Hematopoietic multipotent progenitor cell treated with erythropoietin and hydrocortisone succinate and interleukin-3 and kit ligand, for 6 days (in vitro differentiated cells): ENCODE measurements around the gene XPO6.

ENCODE experiments used
- DNase-seq: peaks from one replicate; pipeline ENCODE4 v3.0.0-alpha.2; 2015

Gene XPO6

DNA sequence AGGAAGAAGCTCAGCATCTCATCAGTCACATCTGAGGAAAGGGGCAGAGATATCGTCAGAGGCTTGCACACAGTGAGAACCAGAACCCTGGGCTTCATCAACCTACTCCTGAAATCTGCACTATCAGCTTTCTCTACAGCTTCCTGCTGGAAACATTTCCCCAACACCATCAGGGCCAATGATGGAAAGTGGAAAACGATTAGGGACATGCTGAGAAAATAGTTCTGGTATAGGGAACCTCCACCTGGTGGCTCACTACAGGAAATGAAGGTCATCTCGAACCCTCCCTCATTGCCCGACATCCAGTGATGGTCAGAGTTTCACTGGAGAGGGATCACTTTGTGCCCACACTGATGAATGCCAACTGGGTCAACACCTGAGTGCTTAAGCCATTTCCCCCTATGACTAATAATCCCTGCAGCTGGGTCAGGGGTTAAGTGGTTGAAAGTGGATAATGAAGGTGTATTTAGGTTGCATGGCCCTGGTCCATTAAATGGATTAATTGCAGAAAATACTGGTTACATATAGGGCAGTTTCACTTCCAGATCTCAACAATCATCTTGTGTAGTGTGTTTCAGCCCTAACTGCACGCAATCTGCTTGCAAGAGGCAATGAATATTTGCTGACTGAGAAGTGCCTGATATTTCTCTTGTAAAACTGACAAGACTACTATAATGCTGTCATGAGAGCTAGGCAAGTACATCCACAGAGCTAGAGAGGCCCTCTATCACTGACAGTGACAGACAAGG lies 105.1 kb downstream of the XPO6 start:
- no peak for DNase-seq

DNA sequence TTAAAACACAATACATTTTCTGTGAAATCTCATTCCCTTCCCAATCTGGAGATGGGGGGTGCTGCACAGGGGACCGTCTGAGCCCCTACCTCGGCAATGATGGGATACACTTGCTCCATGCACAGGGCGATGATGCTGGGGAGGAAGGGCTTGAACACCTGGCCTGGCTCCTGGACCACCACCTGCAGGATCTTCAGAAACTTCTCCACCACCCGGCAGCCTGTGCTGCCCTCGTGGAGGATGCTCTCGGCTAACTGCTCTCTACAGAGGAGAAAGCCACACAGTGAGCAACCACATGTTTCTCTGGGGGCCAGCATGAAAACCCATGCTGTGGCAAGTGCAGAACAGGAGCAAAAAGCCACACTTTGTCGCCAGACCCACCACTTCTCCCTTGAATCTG lies 105.8 kb downstream of the XPO6 start:
- DNase-seq = no peak

DNA sequence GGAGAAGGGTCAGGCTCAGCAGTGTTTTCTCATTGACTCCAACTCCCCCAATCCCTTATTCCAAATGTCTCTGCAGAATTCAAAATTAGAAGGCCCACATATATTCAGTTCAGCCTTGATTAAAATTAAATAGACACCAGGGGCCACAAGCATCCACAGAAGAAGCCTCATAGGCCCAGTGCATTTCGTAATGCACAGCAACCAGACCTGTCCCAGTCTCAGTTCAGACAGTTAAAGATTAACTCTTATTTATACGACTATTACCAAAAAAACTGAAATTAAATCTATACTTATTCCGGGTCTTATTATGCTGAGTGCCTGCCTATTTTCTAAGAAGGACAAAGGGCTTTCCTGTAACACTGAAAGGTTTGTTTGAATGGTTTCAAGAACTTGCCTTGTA lies 106.5 kb downstream of the XPO6 start:
- no peak for DNase-seq

DNA sequence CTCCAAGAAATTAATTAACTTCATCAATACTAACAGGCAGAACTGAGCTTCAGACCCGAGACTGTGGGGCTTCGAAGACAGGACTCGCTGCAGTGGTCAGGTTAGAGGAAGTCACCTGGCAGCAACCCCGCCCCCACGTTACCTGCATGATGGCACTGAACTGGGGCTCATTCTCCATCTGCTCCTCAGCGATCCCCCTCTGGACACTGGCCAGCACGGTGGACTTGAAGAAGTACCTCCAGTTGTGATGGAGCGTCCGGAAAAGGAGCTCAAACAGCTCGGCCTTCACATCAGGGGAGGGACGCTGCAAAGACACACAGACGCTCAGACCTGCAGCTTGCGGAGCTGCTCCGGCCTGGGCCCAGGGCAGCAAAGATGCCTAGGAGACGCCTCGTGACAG lies 107.4 kb downstream of the XPO6 start:
- no peak for DNase-seq

DNA sequence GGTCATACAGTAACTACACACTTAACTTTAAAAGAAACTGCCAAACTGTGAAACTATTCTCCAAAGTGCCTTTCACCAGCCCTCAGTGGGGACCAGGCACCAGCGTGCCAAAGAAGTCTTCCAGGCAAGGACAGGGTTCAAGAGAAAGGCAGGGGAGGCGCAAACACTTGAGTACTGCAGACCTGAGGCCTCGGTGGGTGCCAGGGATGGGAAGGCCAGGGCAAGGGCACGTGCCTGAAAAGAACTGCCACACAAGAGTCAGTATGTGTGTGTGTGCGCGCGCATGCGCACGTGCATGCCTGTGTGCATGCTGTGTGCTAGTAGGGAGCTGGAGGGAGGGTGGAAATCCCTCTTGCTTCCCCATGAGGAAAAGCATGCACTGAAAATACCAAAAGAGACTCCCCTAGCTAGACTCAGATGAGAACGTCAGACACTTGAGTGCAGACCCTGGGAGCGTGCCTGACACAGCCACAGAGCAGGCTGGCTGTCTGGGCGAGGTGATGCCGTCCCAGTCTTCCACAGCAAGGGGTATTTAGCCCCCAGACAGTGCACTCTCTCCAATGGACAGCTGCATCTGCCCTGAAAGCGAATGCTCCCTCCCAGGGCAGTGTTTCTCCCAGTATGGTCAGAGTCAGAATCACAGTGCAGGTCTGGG lies 108.1 kb downstream of the XPO6 start:
- DNase-seq = no peak

DNA sequence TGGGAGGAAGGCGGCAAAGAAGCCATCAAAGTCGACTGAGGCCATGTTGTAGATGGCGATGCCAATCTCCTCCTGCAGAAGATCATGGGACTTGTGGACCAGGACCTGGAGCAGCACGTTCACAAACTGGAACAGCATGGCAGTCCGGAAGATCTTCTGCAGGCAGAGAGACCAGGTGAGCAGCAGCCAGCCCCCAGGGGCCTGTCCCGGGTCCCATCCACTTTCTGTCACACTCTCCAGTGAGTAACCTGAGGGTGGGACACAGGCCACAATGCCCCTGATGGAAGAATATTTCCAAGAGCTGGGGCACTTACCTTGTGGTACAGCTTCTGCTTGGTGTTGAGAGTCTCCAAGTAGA lies 110.3 kb downstream of the XPO6 start:
- DNase-seq = no peak

DNA sequence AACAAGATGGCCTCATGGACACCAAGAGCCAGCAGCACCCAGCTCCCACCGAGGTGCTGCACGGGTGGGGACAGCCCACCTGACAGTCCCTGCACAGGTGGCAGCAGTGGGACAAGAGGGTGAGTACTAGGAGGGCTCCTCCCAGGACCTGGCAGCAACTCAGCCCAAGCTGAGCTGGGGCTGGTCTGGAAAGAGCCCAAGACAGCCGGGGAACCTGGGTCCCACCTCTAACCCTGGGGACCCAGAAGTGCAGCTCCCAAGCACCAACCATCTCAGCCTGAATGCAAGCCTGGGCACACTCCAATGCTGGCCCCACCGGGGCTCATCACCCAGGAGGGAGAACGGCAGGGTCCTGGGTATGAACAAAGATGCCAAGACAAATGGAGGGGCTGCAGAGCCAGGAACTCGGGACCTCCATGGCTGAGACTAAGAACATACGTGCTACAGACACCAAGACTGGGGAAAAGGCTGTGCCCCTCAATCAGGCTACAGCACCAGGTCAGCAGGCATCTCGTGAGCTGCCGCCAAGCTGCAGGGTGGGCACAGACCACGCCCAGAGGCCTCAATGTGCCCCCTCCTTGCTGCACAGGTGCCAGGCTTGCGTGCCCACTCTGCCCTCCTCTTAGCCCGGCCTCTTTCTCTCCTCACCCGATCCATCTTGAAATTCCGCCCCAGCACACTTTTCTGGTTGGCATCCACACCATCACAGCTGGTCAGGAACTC lies 110.8 kb downstream of the XPO6 start:
- DNase-seq = no peak

DNA sequence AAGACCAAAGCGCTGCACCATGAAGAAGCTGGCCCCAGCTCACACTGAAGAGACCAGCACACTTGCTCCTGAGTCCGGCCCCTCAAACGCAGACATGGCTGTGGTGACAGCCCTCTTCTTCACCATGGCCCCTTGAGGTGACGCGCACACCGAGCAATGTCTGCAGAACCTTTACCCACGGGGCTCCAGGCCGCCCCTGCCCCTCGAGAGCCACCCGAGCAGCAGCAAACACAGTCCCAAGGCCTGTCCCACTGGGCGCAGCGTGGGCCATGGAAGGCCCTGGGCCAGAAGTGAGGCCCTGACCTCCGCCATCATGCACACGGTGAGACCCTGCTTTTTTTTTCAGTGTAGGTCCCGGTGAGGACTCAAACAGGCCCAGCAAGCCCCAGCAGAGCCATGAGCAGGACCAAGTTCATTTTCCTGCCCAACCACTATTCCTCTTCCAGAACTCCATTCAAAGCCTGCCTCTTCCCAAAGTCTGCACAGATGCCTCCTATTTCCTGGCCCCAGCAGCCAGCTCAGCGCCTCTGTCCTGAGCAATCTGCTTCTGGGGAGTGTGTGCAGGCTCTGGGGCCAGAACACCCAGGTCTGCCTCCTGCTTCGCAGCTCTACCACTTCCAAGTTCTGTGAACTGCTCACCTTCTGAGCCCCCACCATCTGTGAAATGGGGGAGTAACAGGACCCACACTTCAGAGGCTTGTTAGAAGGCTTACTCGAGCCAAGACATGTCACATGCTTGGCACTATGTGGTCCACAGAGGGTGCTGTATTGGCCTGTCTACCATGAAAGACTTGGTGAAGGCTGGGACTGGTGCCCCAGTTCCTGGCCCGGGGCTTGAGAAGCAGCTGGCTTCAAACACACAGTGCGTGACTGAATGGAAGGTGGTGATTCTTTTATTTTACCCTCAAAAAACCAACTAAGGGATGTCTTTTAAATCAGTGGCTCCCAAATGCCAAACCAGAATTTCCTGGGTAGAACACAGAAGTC lies 112.5 kb downstream of the XPO6 start:
- no peak for DNase-seq

DNA sequence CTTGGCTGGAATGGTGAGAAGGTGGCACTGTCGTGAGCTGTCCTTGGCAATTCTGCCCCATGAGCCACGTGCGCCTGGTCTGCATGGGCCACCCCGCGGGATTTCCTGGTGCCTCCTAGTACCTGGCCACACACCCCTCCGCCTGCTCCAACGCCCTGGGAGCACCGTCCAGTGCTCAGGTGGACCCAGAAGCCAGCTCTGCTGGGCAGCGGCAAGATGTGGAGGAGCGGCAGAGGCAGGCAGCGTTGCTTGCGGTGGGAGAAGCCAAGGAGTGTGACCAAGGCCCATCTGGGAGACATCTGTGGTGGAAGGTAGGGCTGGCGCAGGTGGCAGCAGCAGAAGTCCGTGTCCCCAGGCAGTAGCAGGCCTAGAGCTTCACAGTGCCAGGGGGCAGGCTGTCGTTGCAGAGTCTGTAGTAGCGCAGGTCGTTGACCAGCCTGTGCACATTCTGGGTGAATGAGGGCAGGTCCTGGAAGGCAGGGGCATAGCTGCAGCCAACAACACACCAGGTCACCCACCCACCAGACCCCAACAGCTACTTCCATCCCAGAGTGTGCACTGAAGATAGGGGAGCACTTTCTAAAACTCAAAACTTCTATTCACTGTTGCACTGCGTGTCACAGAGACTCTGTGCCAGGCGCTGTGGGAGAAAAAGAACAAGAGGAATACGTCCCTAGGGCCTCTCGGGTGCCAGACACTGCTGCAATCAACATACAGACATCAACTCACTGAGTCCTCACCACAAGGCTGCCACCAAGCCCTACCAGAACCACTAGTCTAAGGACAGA lies 113.4 kb downstream of the XPO6 start:
- no peak for DNase-seq

DNA sequence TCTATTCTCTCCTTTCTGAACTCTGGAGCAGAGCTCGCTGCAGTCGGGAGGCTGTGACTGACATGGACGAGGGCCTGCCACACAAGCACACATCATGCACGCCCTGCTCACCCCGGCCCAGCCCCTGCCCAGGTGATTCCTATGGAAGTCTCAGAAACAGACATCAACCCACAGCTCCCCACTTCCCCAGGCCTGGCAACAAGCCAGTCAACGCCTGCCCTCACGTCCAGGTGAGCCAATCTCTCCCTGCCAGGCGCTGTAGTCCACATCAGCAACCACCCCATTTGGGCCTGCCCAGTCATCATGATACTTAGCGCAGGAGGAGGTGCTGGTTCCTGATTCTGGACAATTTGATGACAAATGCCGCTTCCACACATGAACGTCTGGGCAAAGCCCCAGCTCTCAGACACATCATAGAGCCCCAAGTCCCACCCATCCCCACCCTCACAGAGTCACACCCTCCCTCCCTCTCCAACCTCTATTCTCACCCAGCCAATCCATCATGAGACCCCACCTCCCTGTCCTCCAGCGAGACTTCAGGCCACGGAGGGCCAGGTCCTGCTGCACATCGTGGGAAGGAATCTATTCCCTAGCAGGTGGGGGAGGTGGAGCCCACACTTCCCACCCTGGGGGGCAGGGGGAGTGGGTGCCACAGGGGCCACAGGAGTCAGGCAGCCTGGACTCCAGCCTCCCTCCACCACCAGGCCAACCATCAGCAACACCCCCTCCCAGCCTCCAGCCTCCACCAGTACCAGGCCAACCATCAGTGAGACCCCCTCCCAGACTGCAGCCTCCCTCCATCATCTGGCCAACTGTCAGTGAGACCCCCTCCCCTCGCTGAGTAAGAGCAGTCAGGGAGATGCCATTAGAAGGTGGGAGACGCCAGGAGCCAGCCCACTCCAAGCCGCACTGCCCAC lies 114.5 kb downstream of the XPO6 start:
- no peak for DNase-seq

DNA sequence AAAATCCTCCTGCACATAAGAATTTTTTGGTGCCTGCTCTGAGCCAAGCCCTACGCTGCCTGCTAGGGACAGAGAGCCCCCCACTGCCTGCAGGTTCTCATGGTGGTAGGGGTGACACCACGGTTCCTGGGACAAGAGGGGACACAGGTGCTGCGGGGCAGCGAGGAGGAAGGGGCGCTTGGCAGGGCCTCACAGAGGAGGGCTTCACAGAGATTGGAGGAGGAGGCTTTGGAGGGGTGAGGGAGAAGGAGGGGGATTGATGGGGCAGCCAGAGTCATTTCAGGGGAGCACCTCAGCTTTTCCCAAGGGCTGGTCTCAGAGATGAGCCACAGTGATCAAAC lies 118.4 kb downstream of the XPO6 start:
- no peak for DNase-seq

DNA sequence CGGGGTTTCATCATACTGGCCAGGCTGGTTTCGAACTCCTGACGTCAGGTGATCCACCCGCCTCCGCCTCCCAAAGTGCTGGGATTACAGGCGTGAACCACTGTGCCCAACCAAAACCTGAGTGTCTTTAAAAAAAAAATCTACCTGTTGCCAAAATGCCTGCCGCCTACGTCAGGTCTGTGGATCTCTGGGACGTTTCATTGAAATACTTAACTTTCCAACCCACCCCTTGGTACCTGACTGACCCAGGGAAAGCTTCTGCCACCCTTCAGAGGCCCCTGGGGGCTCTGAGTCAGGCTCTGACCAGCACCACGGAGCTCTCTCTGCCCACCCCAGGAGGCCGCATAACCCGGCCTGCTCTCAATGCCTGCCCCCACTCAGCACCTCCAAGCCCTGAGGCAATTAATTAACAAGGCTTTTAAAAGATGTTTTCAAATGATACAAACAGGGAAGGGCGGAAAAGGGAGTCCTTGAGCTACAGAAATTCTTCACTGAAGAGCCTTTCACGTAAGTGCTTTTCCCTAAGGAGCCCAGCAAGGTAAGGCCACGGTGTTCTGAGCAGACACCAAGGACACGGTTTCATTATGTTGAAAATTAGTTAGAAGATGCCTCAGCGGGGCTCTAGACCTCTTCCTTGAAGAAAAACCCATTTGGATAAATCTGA lies 118.9 kb downstream of the XPO6 start:
- no peak for DNase-seq

DNA sequence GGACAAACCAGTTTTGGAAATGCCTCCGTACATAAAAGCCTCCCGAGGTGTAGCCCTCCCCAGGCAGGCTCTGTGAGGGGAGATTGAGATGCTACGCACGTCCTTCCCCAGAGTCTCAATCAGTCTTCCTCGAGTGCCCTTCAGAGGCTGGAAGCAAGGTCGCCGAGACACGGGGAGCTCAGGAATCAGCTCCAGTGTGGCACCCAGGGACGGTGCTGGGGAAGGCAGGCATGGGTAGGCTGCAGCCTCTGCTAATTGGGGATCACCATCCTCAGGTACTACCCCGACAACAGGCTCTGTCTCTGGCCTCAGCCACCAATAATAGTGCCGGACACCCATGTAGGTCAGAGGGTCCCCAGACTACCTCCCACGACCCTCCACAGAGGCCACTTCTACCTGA lies 120.1 kb downstream of the XPO6 start:
- no peak for DNase-seq

DNA sequence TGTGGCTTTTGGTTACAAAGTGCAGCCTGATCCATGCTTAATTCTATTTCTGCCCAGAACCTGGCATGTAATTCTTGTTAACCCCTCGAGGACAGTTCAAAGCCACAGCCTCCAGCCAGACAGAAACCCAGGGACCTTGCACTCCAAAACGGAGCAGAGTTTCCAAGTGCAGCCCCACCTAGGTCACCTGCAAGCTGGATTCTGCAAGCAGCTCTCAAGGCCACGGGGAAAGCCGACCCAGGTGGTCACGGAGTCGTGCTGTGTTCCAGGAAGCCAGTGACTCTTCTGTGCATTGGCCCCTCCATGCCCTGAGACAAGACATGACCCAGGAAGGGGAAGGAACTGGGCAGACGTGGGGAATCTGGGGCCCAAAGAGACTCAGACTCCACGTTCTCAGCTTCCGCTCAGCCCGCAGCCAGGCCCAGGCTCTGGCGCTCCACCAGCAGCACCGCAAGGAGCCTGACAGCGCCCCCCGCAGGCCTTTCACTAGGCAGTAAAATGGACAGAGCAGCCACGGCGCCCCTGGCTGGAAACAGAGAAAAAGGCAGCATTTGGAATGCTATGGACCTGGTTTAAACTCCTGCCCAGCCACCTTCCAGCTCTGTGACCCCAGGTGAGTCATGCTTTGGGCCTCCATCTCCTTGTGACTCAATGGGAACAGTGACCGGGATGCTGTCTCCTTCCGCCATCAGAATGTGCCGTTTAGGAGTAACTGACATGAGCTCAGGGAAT lies 121.0 kb downstream of the XPO6 start:
- DNase-seq = peak; percentile 19

DNA sequence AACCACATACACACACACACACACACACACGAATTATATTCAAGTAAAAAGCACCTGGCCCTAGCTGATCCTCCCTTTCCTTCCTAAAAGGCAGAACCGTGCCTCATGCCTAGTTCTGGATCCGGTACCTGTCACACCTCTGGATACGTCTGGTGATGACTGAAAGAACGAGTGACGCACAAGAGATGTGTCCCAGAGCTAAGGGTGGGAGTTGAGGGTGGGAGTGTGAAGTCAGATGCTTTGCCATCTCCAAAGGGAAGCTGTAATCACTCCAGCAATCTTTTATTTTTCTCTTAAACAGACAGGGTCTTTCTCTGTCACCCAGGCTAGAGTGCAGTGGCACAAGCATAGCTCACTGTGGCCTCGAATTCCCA lies 121.8 kb downstream of the XPO6 start:
- DNase-seq = no peak

DNA sequence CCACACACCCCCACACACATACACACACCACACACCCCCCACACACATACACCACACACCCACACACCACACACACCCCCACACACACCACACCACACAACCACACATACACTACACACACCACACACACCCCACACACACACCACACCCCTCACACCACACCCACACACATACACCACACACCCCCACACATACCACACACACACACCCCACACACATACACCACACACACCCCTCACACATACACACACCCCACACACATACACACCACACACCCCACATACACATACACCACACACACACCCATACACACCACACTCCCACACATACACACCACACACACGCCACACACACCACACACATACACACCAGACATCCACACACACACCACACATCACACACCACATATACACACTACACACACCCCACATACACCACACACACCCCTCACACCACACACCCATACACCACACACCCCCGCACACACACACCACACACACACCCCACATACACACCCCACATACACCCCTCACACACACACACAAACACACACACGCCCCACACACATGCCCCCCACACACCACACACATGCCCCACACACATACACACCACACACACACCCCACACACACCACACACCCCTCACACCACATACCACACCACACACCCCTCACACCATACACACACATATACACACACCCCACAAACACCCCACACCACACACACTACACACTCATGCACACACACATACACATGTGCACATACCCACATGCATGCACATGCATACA lies 122.4 kb downstream of the XPO6 start:
- DNase-seq = no peak

DNA sequence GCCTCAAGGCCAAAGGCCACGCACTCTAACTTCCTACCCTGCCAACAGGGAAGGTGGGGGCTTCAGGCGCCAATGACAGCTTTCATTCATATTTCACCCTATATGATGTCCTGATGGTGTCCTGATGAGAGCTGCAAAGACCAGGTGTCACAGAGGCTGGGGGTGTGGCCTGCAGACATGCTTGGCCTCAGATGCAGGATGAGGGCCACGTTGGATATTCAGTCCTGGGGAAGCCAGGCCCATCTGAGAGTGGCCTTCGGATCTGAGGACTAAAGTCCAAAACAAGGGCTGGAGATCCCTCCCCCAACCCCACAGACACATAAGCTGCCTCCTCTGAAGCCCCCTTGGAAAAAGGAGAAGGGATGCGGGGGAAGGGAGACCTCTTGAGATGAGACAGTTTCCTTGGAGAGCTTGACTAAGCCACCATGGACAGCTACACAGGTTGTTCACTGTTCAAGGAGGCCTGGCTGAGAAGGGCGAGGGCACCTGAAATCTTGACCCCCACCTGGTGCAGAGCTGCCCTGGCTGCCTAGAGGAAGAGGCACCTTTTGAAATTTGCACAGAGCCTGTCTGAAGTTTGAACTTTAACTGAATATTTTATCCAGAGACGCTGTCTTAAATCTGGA lies 124.0 kb downstream of the XPO6 start:
- no peak for DNase-seq

DNA sequence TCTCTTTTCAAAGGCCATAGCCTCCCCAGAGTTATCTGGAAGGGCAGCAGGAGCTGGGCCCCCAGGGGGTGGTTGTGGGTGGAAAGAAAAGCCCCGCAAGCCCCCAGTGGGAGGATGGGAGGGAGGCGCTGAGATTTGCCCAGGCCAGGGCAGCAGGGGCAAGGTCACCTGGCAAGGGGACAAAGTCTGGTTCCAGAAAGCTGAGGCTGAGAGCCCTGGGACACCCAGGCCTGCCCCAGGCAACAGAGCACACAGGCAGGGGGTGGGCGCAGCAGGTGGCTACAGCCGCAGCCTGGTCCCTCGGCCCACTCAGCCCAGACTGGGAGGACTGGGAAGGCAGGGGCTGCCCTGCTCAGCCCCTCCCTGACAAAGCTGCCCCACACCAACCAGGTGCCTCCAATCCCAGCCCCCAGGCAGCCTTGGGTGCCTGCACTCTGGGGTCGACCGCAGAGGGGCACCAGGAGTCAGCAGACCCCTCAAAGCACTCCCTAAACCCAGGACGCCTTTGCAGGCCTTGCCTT lies 124.6 kb downstream of the XPO6 start:
- DNase-seq = no peak
